K562 (cell line): Measurements from ENCODE around the gene ARFGAP1. TPM values are rescaled to one million over a fixed set of nuclear protein-coding genes. Genes with fewer than 3 reads are reported as not detected.

Source experiments
- ATAC-seq: fragments of 200-7000 bp; cut with Tn5 transposase; 3 replicates; pipeline ENCODE4 v1.9.1; 2020; ENCODE audit warnings: moderate library complexity
- BruUV-seq: library from RNA; stranded (reverse); fragments of 400-500 nt; replicated peaks from 2 replicates; lab custom pipeline; 2021; lab: Mats Ljungman, UMichigan
- CTCF ChIA-PET: fragments of 300-600 bp; formaldehyde crosslinking; extraction: SDS; loops from one replicate; lab custom pipeline; 2021; ENCODE audit warnings: low intra/inter-chr PET ratio; lab: Yijun Ruan, JAX
- POLR2A ChIA-PET: fragments of 300-600, 350-650 bp; sonication (Branson Sonifier 250); formaldehyde crosslinking; extraction: SDS; loops from one replicate; lab custom pipeline; 2021; ENCODE audit warnings: antibody characterized with exemption, inconsistent platforms; lab: Yijun Ruan, JAX
- DNase-seq, 4 experiments: peaks; one replicate each; pipeline versions ENCODE4 v3.0.0 to v3.0.0-alpha.2; 2011 to 2018; ENCODE audit warnings: low spot score in 3 of 4, mixed read lengths in 3 of 4; ENCODE audit errors: extremely low read depth in 1 of 4
- FAIRE-seq: peaks from 2 replicates; lab custom pipeline; 2011; peaks lifted over from hg19 to GRCh38; lab: Jason Lieb, UNC
- H2AFZ ChIP-seq: 2 replicates; pipeline ENCODE4 v1.6.0; 2011; ENCODE audit warnings: low read depth, low read length, control low read depth, inconsistent platforms
- H3K27ac ChIP-seq: fragments of 200-600 bp; 3 replicates; pipeline ENCODE4 v1.8.0; 2011; ENCODE audit warnings: low read depth, mild to moderate bottlenecking, control low read depth, inconsistent platforms, low read length, moderate library complexity, mixed read lengths; ENCODE audit errors: extremely low read depth
- H3K27me3 ChIP-seq, 2 experiments: fragments of 300-600 bp in 1 of 2; 2 replicates in 1 of 2; 3 replicates in 1 of 2; pipeline versions ENCODE4 v1.6.0 to v1.8.0; 2011; ENCODE audit warnings: inconsistent platforms in 2 of 2, low read length in 2 of 2, mild to moderate bottlenecking in 1 of 2, mixed read lengths in 1 of 2, moderate library complexity in 1 of 2; ENCODE audit not compliant: control insufficient read depth in 2 of 2, insufficient read depth in 2 of 2
- H3K36me3 ChIP-seq: fragments of 300-600 bp; 3 replicates; pipeline ENCODE4 v1.8.0; 2011; ENCODE audit warnings: mild to moderate bottlenecking, low read length, inconsistent platforms; ENCODE audit not compliant: control insufficient read depth, insufficient read depth
- H3K4me1 ChIP-seq, 2 experiments: fragments of 200-600 bp in 1 of 2; replicated peaks in 1 of 2; 2 replicates in 1 of 2; 3 replicates in 1 of 2; pipeline versions ENCODE4 v1.5.1 to v1.8.0; 2011; ENCODE audit warnings: inconsistent platforms in 2 of 2, low read length in 2 of 2, mild to moderate bottlenecking in 1 of 2, mixed read lengths in 1 of 2, moderate library complexity in 1 of 2; ENCODE audit not compliant: control insufficient read depth in 2 of 2, insufficient read depth in 2 of 2
- H3K4me2 ChIP-seq: 2 replicates; pipeline ENCODE4 v1.6.1; 2011; ENCODE audit warnings: low read length, control low read depth, inconsistent platforms, mixed read lengths; ENCODE audit not compliant: insufficient read depth
- H3K4me3 ChIP-seq: fragments of 200-600 bp; sonication (generic), shearing (Covaris generic); 2 replicates; pipeline ENCODE4 v1.5.1; 2016; ENCODE audit warnings: control low read depth, inconsistent platforms
- H3K79me2 ChIP-seq: fragments of 200-600 bp; 3 replicates; pipeline ENCODE4 v1.8.0; 2011; ENCODE audit warnings: low read length, inconsistent platforms; ENCODE audit not compliant: control insufficient read depth, insufficient read depth
- H3K9ac ChIP-seq, 2 experiments: 2 replicates each; pipeline versions ENCODE4 v1.6.0 to v1.6.1; 2011; ENCODE audit warnings: low read depth in 2 of 2, low read length in 2 of 2, control low read depth in 1 of 2, inconsistent platforms in 1 of 2, mild to moderate bottlenecking in 1 of 2, mixed read lengths in 1 of 2; ENCODE audit not compliant: insufficient read depth in 1 of 2
- H3K9me1 ChIP-seq: one replicate; pipeline ENCODE4 v1.6.0; 2011; ENCODE audit warnings: inconsistent platforms, mild to moderate bottlenecking, low read length, moderate library complexity; ENCODE audit not compliant: control insufficient read depth, insufficient read depth
- H3K9me3 ChIP-seq: replicated peaks from 2 replicates; pipeline ENCODE4 v1.5.1; 2011; ENCODE audit warnings: low read depth, low read length, inconsistent platforms; ENCODE audit not compliant: control insufficient read depth, insufficient read depth
- H4K20me1 ChIP-seq: replicated peaks from 2 replicates; pipeline ENCODE4 v1.6.1; 2011; ENCODE audit warnings: low read length, inconsistent platforms, mixed read lengths; ENCODE audit not compliant: control insufficient read depth, insufficient read depth
- ETS2 ChIP-seq: IDR thresholded peaks from 2 replicates; pipeline ENCODE4 v1.6.1; 2016; ENCODE audit warnings: borderline replicate concordance, missing genetic modification characterization, mild to moderate bottlenecking, moderate library complexity, missing compliant biosample characterization; ENCODE audit not compliant: poor library complexity, severe bottlenecking
- EWSR1 ChIP-seq: fragments of 450-650 bp; IDR thresholded peaks from 2 replicates; pipeline ENCODE4 v1.6.1; 2018; ENCODE audit warnings: borderline replicate concordance, mild to moderate bottlenecking, low read depth, moderate library complexity; ENCODE audit not compliant: partially characterized antibody
- GTF3C2 ChIP-seq: IDR thresholded peaks from 3 replicates; pipeline ENCODE4 v1.6.1; 2011; ENCODE audit warnings: borderline replicate concordance, mild to moderate bottlenecking, moderate library complexity; ENCODE audit not compliant: insufficient read length; ENCODE audit errors: extremely low read depth
- HNRNPH1 ChIP-seq: fragments of 200-400 bp; formaldehyde crosslinking; optimal IDR thresholded peaks from 2 replicates; pipeline ENCODE3; 2017; ENCODE audit warnings: low read depth, mild to moderate bottlenecking, low read length, moderate library complexity
- MCM3 ChIP-seq: fragments of 450-650 bp; IDR thresholded peaks from 2 replicates; pipeline ENCODE4 v1.6.1; 2016
- NFRKB ChIP-seq: fragments of 450-650 bp; IDR thresholded peaks from 2 replicates; pipeline ENCODE4 v1.6.1; 2016; ENCODE audit warnings: low read depth
- PCBP2 ChIP-seq: fragments of 200-400 bp; formaldehyde crosslinking; IDR thresholded peaks from 2 replicates; pipeline ENCODE4 v1.6.1; 2018; ENCODE audit warnings: low read length, low read depth, mild to moderate bottlenecking, moderate library complexity; ENCODE audit not compliant: poor library complexity, severe bottlenecking
- TCF7 ChIP-seq: sonication (generic); IDR thresholded peaks from 2 replicates; pipeline ENCODE4 v1.6.1; 2016; ENCODE audit warnings: antibody characterized with exemption, borderline replicate concordance
- TRIM24 ChIP-seq, 2 experiments: fragments of 450-650 bp; IDR thresholded peaks; 2 replicates each; pipeline ENCODE4 v1.6.1; 2016
- ZBTB34 ChIP-seq: fragments of 250-450 bp; sonication (Bioruptor Pico); IDR thresholded peaks from 2 replicates; pipeline ENCODE4 v1.8.0; 2021; ENCODE audit warnings: mild to moderate bottlenecking, moderate library complexity
- ZFP30 ChIP-seq: fragments of 250-450 bp; sonication (Bioruptor Pico); IDR thresholded peaks from 2 replicates; pipeline ENCODE4 v1.8.0; 2022; ENCODE audit warnings: moderate library complexity, mild to moderate bottlenecking, inconsistent platforms, borderline replicate concordance
- WGBS: fragments of 100-300 bp; shearing (Covaris generic); methylation state at CpG from one replicate; pipeline ENCODE4 v1.1.6; 2016; ENCODE audit warnings: low coverage, mixed read lengths; ENCODE audit not compliant: insufficient coverage; ENCODE audit errors: missing lambda C conversion rate; 5-methylcytosine and 5-hydroxymethylcytosine counted together
- in situ Hi-C: fragments of 300-500 bp; cut with MboI; formaldehyde crosslinking; loops from 4 replicates; pipeline ENCODE4 v1.15.0; 2018; ENCODE audit warnings: inconsistent platforms, mixed read lengths
- intact Hi-C: fragments of 100-400 bp; cut with micrococcal nuclease; formaldehyde crosslinking; loops from 2 replicates; pipeline ENCODE4 v1.14.2; 2022
- polyA plus RNA-seq, 8 experiments: library from polyadenylated mRNA; depleted of rRNA in 4 of 8; stranded (reverse) in 5 of 8; unstranded in 3 of 8; fragments of >200 nt; fragmentation: Nextera tagmentation in 2 of 8; fragmentation: Illumina TruSeq in 1 of 8; extraction: Ambion mirVana in 2 of 8; extraction: Trizol in 1 of 8; gene quantifications; 2 replicates each; pipeline versions ENCODE4 v1.2.1 to v1.2.3, GENCODE V29; 2011 to 2014; ENCODE audit warnings: inconsistent platforms in 1 of 8, missing spikeins in 1 of 8
- total RNA-seq, 7 experiments: library from RNA; depleted of rRNA in 6 of 7; stranded (reverse); fragments of >200 nt in 6 of 7; fragmentation: Illumina TruSeq in 2 of 7; extraction: Trizol in 2 of 7; gene quantifications; 2 replicates each; pipeline versions ENCODE4 v1.2.1 to v1.2.3, GENCODE V29; 2011 to 2021; ENCODE audit warnings: low replicate concordance in 1 of 7
- TF ChIP-seq, protein P1 (sequence below): fragments of 250-450 bp; sonication (Bioruptor Pico); IDR thresholded peaks from 2 replicates; pipeline ENCODE4 v1.5.0; 2021

ARFGAP1 gene
- total and polyA plus RNA-seq, 9 of the 15 experiments (the other 6 are each of a cell fraction or from before 2014, with no cell fraction given) = 0.53 to 102 (median 33.5) TPM

- TF ChIP-seq ZBTB34 (CRISPR knock-in tag) = no peak
Measured at GRCh38 chr20:63309261-63310071, 36.9 kb downstream of the ARFGAP1 start (continued).

DNA sequence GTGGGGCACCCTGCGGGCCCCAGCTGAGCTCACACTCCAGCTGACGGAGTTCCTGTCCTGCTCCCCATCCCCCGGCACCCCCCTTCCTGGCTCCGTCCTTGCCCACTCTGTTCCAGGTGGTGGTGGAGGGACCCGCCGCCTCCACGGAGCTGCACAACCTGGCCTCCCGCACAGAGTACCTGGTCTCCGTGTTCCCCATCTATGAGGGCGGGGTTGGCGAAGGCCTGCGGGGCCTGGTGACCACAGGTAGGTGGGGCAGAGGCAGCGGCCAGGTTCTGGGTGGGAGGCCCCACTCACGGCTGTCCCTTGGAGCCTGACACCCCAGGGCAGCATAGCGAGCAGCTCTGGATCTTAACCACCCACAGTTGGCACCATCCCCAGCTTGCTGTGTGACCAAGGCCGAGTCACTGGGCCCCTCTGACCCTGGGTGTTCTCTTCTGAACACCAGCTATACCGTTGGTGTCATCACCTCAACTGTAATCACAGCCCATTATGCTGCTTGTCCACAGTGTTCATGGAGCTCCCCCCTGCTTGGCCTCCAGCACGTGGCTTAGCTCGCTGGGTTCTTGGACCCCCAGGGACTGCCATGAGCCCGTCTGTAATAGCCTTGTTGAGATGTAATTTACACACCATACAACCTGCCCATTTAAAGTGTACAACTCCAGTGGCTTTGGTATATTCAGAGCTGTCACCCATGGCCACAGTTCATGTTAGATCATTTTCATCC, 37.8 kb downstream of the ARFGAP1 start:
- in situ Hi-C loops = no loop called here
- peaks cover 12% of the 10 kb centered on the region; the same call in 1 of the 2 replicates for H4K20me1 ChIP-seq
- no peak for TF ChIP-seq HNRNPH1
- TF ChIP-seq, protein P1, sequence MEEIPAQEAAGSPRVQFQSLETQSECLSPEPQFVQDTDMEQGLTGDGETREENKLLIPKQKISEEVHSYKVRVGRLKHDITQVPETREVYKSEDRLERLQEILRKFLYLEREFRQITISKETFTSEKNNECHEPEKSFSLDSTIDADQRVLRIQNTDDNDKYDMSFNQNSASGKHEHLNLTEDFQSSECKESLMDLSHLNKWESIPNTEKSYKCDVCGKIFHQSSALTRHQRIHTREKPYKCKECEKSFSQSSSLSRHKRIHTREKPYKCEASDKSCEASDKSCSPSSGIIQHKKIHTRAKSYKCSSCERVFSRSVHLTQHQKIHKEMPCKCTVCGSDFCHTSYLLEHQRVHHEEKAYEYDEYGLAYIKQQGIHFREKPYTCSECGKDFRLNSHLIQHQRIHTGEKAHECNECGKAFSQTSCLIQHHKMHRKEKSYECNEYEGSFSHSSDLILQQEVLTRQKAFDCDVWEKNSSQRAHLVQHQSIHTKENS (CRISPR knock-in tag) = no peak
- TF ChIP-seq GTF3C2 = no peak
- no peak for TF ChIP-seq NFRKB
- no peak for TF ChIP-seq EWSR1
- no peak for TF ChIP-seq TRIM24 (IDR thresholded peaks at IDR 0.05)
- TF ChIP-seq MCM3 = no peak
- TF ChIP-seq TCF7 = no peak
- TF ChIP-seq ZFP30 (CRISPR knock-in tag) = no peak
- no peak for TF ChIP-seq ETS2 (tag)
- no peak for TF ChIP-seq PCBP2

More for the DNA sequence above, 37.8 kb downstream of the ARFGAP1 start:
- DNase-seq = no peak
- no peak overlapping the region for H3K9ac ChIP-seq
- H3K27me3 ChIP-seq = peaks cover 0 to 63% of the 10 kb centered on the region in 2 experiments; a peak in 2 of 5 replicates
- H3K79me2 ChIP-seq = no peaks in the 10 kb centered on the region
- BruUV-seq = no TSS peak
- intact Hi-C loops = loop anchor here (2.0 kb wide), 1 partner anchor 70 kb away; no protein-coding TSS in a partner anchor
- ATAC-seq = no peak
- no peak overlapping the region for H3K4me3 ChIP-seq
- no peaks in the 10 kb centered on the region for H3K9me3 ChIP-seq
- ChIA-PET POLR2A (interaction anchor here (0.6 kb wide), 2 partner anchors 41 to 178 kb away, joined by 3 read pairs; no protein-coding TSS in a partner anchor), CTCF (interaction anchor here (0.6 to 1.6 kb wide), 2 partner anchors 71 to 583 kb away, joined by 3 to 10 read pairs; no protein-coding TSS in a partner anchor)
- no peak overlapping the region for H2AFZ ChIP-seq
- H3K36me3 ChIP-seq = no peaks in the 10 kb centered on the region
- 5% methylated on average over 19 of the region's 20 CpGs for WGBS
- H3K27ac ChIP-seq = no peak overlapping the region
- FAIRE-seq = no peak
- no peaks in the 10 kb centered on the region for H3K9me1 ChIP-seq
- no peak overlapping the region for H3K4me2 ChIP-seq
- peaks cover 0 to 66% of the 10 kb centered on the region in 2 experiments; a peak in 2 of 5 replicates for H3K4me1 ChIP-seq
